IPS DF 4.7 (cell line): ENCODE measurements around the gene MAML3.

ENCODE experiments used
- DNase-seq: peaks from one replicate; pipeline ENCODE4 v3.0.0-alpha.2; 2013; ENCODE audit warnings: low spot score; ENCODE audit errors: extremely low read depth

Gene MAML3

GRCh38 chr4:140126261-140126660 lies 27.7 kb downstream of the MAML3 start:
- DNase-seq: no peak

- no peak for DNase-seq
Observed at GRCh38 chr4:140125374-140125773, 28.6 kb downstream of the MAML3 start.

- no peak for DNase-seq
Observed at GRCh38 chr4:140123666-140124377, 30.2 kb downstream of the MAML3 start.

- no peak for DNase-seq
Observed at GRCh38 chr4:140122891-140123290, 31.1 kb downstream of the MAML3 start.

- no peak for DNase-seq
Observed at GRCh38 chr4:140121646-140122045, 32.3 kb downstream of the MAML3 start.

GRCh38 chr4:140118931-140119640 lies 34.9 kb downstream of the MAML3 start:
- no peak for DNase-seq

GRCh38 chr4:140117947-140118346 lies 36.0 kb downstream of the MAML3 start:
- no peak for DNase-seq

GRCh38 chr4:140116442-140117104 lies 37.4 kb downstream of the MAML3 start:
- DNase-seq: no peak

- no peak for DNase-seq
Observed at GRCh38 chr4:140115140-140115539, 38.8 kb downstream of the MAML3 start.

GRCh38 chr4:140113653-140114052 lies 40.3 kb downstream of the MAML3 start:
- no peak for DNase-seq

- no peak for DNase-seq
Observed at GRCh38 chr4:140112576-140112975, 41.4 kb downstream of the MAML3 start.

GRCh38 chr4:140111256-140111655 lies 42.7 kb downstream of the MAML3 start:
- DNase-seq: no peak

GRCh38 chr4:140110542-140111215 lies 43.3 kb downstream of the MAML3 start:
- no peak for DNase-seq

- DNase-seq: no peak
Observed at GRCh38 chr4:140109737-140110136, 44.2 kb downstream of the MAML3 start.

- DNase-seq: no peak
Observed at GRCh38 chr4:140109292-140109691, 44.7 kb downstream of the MAML3 start.

- no peak for DNase-seq
Observed at GRCh38 chr4:140108713-140109230, 45.2 kb downstream of the MAML3 start.

- no peak for DNase-seq
Observed at GRCh38 chr4:140108243-140108642, 45.7 kb downstream of the MAML3 start.

GRCh38 chr4:140106289-140106844 lies 47.6 kb downstream of the MAML3 start:
- DNase-seq: no peak

- no peak for DNase-seq
Observed at GRCh38 chr4:140105436-140105835, 48.5 kb downstream of the MAML3 start.

GRCh38 chr4:140103676-140104075 lies 50.3 kb downstream of the MAML3 start:
- DNase-seq: no peak

GRCh38 chr4:140102421-140102820 lies 51.6 kb downstream of the MAML3 start:
- no peak for DNase-seq
